Activated CD4-positive, alpha-beta T cell treated with anti-CD3 and anti-CD28 coated beads, Interleukin-2, amount 50 U/mL, for 1 hour (primary cell): Measurements from ENCODE around the gene RAN.
"Not testable (repeated sequence)": the region's sequence is repeated elsewhere in the genome, so short reads cannot be mapped to it uniquely, and the experiment has no call there.

Experiments
- DNase-seq: peaks from one replicate; pipeline ENCODE4 v3.0.0-alpha.2; 2020

The RAN gene

DNA sequence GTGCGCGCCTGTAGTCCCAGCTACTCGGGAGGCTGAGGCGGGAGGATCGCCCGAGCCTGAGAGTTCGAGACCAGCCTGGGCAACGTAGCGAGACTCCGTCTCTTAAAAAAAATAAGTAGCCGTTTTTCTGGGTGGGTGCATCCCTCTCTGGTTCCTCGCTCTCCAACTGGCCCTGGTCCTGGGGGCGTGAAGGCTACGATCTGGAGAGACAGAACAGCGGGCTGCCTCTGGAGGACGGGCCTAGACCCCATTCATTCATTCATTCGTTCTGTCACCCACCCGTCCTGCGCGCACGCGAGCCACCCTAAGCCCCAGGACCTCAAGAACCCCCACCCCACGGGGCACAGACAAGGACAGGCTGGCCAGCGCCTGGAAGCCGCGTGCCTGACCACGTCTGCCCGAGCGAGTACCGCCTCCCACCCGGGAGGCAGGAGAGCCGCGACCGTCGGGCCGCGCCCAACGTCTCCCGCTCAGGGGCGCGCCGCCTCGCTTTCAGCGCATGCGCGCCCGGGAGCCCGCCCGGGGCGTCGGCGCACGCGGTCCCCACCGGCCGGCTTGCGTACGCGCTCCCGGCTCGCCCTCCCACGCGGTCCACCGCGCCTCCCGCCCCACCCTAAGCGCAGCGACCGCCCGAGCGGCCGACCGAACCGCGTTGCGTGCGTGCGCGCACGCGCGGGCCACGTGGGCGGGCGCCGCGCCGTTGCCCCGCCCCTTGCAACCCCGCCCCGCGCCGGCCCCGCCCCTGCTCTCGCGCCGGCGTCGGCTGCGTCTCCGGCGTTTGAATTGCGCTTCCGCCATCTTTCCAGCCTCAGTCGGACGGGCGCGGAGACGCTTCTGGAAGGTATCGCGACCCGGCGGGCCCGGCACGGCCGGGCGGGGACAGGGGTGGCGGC, at the start of gene RAN:
RAN (plus strand) TSS at position 781 of the 893 bp plus-strand sequence. CDS start 528 bp downstream, outside the sequence.
- peak; percentile 87 for DNase-seq

GRCh38 chr12:130825771-130826150, 46.1 kb upstream of the RAN start:
- no peak for DNase-seq

GRCh38 chr12:130826151-130826801, 45.6 kb upstream of the RAN start:
- DNase-seq = peak; percentile 74

GRCh38 chr12:130827432-130827831, 44.4 kb upstream of the RAN start:
- DNase-seq = no peak

DNA sequence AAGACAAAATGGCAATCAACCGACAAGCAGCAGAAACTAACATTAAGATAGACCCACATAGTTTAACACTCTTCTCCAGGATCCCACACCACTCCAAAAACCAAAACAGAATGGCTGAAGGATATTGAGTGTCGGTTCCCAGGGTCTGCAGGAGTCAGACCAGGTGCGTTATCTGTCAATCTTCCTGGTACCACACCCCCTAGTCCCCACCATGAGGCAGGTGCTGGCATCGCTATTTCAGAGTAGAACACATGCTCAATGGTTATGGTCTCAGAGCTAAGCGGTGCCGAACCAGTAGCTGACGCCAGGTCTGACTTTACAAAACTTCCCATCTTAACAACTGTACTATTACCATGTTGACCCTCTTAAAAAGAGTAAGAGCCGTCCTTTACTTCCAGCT, 43.0 kb upstream of the RAN start:
- no peak for DNase-seq

- DNase-seq = no peak
Observed at GRCh38 chr12:130829391-130830245, 42.2 kb upstream of the RAN start.

- no peak for DNase-seq
Observed at GRCh38 chr12:130830246-130830551, 41.7 kb upstream of the RAN start.

- no peak for DNase-seq
Observed at GRCh38 chr12:130831246-130831645, 40.6 kb upstream of the RAN start.

DNA sequence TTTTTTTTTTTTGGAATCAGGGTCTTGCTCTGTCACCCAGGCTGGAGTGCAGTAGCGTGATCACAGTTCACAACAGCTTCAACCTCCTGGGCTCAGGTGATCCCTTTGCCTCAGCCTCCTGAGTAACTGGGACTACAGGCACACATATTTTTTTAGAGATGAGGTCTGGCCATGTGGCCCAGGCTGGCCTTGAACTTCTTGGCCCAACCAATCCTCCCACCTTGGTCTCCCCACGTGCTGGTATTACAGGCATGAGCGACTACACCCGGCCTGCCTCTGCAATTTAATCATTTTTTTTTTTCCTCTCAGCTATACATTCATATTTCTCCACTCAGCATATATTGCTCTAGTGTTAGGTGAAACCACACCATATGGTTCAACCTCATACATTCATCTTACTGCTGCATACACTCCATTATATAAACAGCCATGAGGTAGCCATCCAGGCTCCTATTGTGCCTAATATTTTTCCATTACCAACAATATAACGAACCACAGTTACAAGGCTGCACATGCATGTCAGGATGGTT, 39.9 kb upstream of the RAN start:
- no peak for DNase-seq

DNA sequence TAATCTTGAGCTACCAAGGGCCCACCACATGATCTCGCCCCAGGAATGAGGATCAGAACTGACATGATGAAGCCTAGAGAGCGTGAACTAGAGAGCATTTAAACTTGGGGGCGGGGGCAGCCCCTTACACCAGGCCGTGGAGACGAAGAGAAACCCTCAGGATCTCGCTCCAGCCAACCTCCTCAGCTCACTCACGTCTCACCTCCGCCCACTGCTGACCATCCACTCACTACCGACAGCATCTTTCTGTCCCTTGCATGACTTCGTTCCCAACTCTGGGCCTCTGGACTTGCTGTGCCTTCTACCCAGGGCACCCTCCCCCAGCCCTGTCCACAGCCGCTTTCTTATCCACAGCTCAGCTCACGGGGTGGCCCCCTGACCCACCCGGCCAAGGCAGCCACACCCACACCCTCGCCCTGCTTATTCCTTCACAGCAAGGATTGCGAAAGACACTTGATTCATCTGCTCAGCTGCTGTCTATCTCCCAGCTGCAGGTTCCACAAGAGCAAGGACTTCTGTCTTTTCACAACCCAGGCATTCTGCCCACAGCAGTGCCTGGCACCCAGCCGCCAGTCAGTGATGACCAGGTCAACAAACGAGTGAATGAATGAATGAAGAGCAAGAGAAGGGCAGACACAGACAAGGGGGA, 39.2 kb upstream of the RAN start:
- DNase-seq = no peak

DNA sequence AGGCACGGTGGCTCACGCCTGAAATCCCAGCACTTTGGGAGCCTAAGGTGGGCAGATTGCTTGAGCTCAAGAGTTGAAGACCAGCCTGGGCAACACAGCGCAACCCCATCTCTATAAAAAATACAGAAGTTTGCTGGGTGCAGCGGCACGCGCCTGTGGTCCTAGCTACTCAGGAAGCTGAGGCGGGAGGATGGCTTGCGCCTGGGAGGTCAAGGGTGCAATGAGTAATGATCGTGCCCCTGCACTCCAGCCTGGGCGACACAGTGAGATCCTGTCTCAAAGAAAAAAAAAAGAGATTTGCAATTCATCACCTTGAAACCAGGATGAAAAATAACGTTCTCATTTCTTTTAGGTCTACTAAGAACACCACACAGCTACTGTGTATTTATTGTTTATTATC, 36.9 kb upstream of the RAN start:
- DNase-seq = no peak

DNA sequence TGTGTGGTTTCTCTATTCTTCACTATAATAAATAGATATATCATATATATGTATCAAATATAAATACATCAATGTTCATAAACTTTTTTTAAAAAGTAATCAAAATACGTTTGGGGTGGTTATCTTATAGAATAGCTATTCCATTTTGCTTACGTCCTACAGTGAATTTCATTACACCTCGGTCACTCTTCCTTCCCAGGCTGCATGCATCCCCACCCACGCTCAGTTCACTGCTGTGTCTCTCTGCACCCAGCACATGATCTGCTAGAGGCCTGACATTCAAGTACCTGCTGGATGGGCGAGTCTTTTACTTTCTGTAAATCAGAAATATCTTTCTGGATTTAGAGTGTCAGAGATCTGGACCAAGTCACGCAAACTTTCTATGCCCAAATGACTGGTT, 36.4 kb upstream of the RAN start:
- DNase-seq = no peak

DNA sequence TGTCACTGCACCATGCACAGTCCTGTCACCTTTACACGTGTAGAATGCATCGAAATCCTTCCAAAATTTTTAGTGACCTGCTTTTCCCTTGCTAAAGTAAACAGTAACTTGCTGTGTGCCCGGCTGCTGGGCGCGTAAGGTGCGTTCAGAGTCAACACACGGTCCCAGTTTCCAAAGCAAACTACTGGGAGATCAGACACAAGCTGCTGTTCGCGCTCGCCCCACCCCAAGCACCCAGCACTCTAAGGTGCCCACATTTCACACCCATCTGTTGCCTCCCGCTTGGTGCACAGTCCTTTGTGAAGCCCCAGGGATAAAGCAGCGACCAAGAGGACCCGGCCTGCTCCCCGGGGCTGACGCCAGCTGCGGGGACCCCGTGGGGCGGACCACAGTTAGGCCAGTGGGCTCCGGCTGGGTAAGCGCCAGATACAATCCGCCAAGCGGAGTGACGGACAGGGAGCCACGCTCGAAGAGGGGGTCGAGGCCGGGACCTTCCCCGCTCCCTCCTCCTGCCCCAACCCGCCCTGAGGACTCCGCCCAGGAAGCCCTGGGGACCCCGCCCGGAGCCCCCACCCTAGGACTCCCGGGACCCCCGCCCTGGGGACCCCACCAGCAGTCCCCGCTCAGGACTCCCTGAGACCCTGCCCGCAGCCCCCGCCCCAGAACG, 33.4 kb upstream of the RAN start:
- DNase-seq = peak; percentile 16

- peak; percentile 89 for DNase-seq
Observed at GRCh38 chr12:130838951-130839769, 32.7 kb upstream of the RAN start, which contains the start of gene STX2. TSS of gene STX2 (minus strand) at chr12:130839250. CDS start at chr12:130839099, 151 bp downstream.

DNA sequence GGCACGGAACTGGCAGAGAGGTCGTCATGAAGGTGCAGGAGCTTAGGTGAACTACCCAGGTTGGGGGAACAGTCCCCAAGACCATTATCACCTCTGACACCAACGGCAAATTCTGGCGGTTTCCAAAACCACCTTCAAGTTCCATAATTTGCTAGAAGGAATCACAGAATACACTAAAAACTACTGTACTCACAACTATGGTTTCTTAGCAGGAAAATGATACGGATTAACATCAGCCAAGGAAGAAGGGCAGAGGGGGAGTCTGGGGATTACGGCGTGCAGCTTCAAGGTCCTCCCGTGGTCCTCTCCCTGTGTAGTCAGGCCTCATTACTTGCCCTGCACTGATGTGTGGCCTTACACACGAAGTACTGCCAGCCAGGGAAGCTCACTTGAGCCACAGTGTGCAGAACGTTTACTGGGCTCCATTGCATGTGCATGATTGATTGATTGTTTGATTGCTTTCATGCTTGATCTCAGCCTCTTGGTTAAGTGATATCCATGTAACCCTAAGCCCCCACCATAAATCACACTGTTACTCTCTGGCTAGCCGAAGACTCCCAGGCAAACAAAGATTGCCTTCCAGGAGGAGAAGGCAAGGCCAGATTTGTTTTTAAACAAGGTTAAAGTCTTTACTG, 32.0 kb upstream of the RAN start:
- DNase-seq = no peak

DNA sequence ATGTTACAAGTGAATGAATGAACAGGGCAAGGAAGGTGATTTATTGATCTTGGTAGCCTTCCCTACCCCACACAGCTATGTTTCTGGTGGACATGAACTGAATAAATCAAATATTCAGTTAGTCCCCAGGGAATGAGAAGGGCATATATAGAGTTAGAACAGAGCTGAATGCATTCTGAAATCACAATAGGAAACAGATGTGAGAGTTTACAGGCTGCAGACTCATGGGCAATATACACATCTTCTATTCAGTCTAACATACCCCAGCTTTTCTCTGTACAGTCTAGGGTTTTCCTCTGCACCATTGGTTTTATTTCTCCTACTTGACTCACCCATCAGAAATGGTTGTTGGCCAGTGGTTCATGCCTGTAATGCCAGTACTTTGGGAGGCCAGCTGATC, 25.5 kb upstream of the RAN start:
- no peak for DNase-seq

DNA sequence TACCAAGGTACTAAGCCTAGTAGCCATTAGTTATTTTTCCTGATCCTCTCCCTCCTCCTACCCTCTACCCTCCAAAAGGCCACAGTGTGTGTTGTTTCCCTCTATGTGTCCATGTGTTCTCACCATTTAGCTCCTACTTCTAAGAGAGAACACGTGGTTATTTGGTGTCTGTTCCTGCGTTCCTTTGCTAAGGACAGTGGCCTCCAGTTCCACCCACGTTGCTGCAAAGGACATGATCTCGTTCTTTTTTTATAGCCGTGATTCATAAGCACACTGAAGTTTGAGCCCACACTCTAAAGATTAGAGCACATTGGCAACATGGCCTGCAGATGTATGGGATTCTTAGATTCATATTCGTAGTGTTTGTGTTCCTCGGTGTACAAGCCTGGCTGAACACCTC, 24.8 kb upstream of the RAN start:
- DNase-seq = no peak

- DNase-seq = not testable (repeated sequence)
Observed at GRCh38 chr12:130848105-130848504, 23.8 kb upstream of the RAN start.

DNA sequence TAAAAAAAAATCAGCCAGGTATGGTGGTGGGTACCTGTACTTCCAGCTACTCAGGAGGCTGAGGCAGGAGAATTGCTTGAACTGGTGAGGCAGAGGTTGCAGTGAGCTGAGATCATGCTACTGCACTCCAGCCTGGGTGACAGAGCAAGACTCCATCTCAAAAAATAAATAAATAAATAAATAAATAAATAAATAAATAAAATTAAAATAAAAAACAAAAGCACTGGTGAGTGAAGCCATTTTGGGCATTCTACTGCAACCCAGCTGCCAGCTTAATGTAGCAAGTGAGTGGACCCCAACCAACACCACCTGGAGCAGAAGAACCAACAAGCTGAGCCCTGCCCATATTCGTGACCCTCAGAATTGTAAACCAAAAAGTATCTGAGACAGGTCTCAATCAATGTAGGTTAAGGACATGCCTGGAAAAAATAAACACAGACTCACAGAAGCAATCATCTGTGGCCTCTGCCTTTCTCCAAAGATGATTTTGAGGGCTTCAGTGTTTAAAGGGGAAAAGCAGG, 23.0 kb upstream of the RAN start:
- DNase-seq = not testable (repeated sequence)
